ENCODE measurements around the gene CAMK2B.

- TF ChIP-seq CTCF (IDR thresholded peaks at IDR 0.05; ENCODE audit: poor library complexity) (no peak), EZH2 (IDR thresholded peaks at IDR 0.05; ENCODE audit: borderline replicate concordance) (no peak)
Measured at GRCh38 chr7:44269943-44270493, 55.4 kb downstream of the CAMK2B start.

All from hepatocyte (in vitro differentiated cells).